Psoas muscle (tissue), 8 donors: ENCODE measurements around the gene ZNF14. TPM values are rescaled to one million over a fixed set of nuclear protein-coding genes. Genes with fewer than 3 reads are reported as not detected.
"Not testable (repeated sequence)": the region's sequence is repeated elsewhere in the genome, so short reads cannot be mapped to it uniquely, and the experiment has no call there.

Source experiments
- ATAC-seq, 4 donors: fragments of 200-7000 bp; cut with Tn5 transposase; one replicate each; pipeline ENCODE4 v1.9.1; 2020; ENCODE audit warnings: moderate library complexity in 3 of 4, mild to moderate bottlenecking in 2 of 4
- DNase-seq, 2 donors: peaks; one replicate each; pipeline ENCODE4 v3.0.0-alpha.2; 2020
- H3K27ac ChIP-seq: fragments of 200-600 bp; one replicate; pipeline ENCODE4 v1.8.0; 2022
- H3K27me3 ChIP-seq, 3 donors: fragments of 200-600 bp in 1 of 3; one replicate each; pipeline versions ENCODE4 v1.6.1 to v1.8.0; 2013 to 2022; ENCODE audit warnings: low read length in 2 of 3, mild to moderate bottlenecking in 2 of 3, moderate library complexity in 1 of 3; ENCODE audit not compliant: insufficient read depth in 3 of 3
- H3K36me3 ChIP-seq, 2 donors: fragments of 200-600 bp in 1 of 2; one replicate each; pipeline versions ENCODE4 v1.6.1 to v1.8.0; 2013 to 2022; ENCODE audit warnings: low read depth in 1 of 2, mild to moderate bottlenecking in 1 of 2, moderate library complexity in 1 of 2; ENCODE audit not compliant: insufficient read depth in 1 of 2
- H3K4me1 ChIP-seq: fragments of 200-600 bp; one replicate; pipeline ENCODE4 v1.8.0; 2022
- H3K4me3 ChIP-seq: fragments of 200-600 bp; one replicate; pipeline ENCODE4 v1.8.0; 2022; ENCODE audit warnings: mild to moderate bottlenecking
- H3K9me3 ChIP-seq: fragments of 200-600 bp; one replicate; pipeline ENCODE4 v1.8.0; 2022
- WGBS, 3 donors: extraction: QIAGEN DNeasy Blood & Tissue Kit; methylation state at CpG; one replicate each; pipeline versions ENCODE4 v1.1.6 to v1.1.7; 2013; 5-methylcytosine and 5-hydroxymethylcytosine counted together
- intact Hi-C, 2 donors: fragments of 100-400 bp; cut with DNase I; formaldehyde crosslinking; loops; one replicate each; pipeline versions ENCODE4 v1.11.0 to v1.14.2; 2022
- long read RNA-seq, 2 donors: library from polyadenylated mRNA; unstranded; transcript quantifications; one replicate each; pipeline ENCODE4 v2.0.0, GENCODE V29; 2021
- polyA plus RNA-seq, 3 donors: library from polyadenylated mRNA; stranded (reverse); fragments of 200-250 nt; gene quantifications; one replicate each; pipeline ENCODE4 v1.2.3, GENCODE V29; 2013
- total RNA-seq, 4 donors: library from RNA; stranded (reverse); fragmentation: NEBNext Ultra II Directional in 2 of 4; extraction: Animal tissue kit (Norgen Biotek cat#: 25700) in 2 of 4; gene quantifications; one replicate each; pipeline versions ENCODE4 v1.2.1 to v1.2.4, GENCODE V29; 2021 to 2023
- TF ChIP-seq, protein P1 (sequence below): fragments of 200-600 bp; IDR thresholded peaks from one replicate; pipeline ENCODE4 v1.8.0; 2022; ENCODE audit warnings: antibody characterized with exemption
- donor health status: healthy with polysubstance abuse.
- donor health status: DM: no; HTN: no; CAD: no; lungs with moderate emphysema.
- donor health status: Bipolar disorder and iron deficiency.
- donor health status: healthy.
- donor health status: DM: yes; HTN: yes; CAD: no.
- donor health status: DM: no; HTN: no; CAD: no.
- donor health status: DM: no; HTN: no; CAD: no.
- donor health status: DM: yes; HTN: yes; CAD: no.

Gene ZNF14
- total RNA-seq, result 1 to 10 TPM; 1.5 to 3.4 (median 2.1) TPM
- 1 to 10 TPM; 1.0 to 2.1 (median 1.7) TPM for polyA plus RNA-seq
- long read RNA-seq, donor 1, result 0 reads
- long read RNA-seq, donor 2, partial matches to known transcripts, result 0 of 3 reads
- long read RNA-seq, donor 2, other reads (novel, unspliced or antisense), result 0 of 3 reads

- DNase-seq (peak; percentile 90 to 94), ATAC-seq (peak; percentile 100)
- H3K4me1 ChIP-seq, result peaks cover 2% of the 10 kb centered on the region
- peak within 1 kb of the TSS; percentile 69 for H3K27ac ChIP-seq
- no peaks in the 10 kb centered on the region for H3K27me3 ChIP-seq
- TF ChIP-seq, protein P1, sequence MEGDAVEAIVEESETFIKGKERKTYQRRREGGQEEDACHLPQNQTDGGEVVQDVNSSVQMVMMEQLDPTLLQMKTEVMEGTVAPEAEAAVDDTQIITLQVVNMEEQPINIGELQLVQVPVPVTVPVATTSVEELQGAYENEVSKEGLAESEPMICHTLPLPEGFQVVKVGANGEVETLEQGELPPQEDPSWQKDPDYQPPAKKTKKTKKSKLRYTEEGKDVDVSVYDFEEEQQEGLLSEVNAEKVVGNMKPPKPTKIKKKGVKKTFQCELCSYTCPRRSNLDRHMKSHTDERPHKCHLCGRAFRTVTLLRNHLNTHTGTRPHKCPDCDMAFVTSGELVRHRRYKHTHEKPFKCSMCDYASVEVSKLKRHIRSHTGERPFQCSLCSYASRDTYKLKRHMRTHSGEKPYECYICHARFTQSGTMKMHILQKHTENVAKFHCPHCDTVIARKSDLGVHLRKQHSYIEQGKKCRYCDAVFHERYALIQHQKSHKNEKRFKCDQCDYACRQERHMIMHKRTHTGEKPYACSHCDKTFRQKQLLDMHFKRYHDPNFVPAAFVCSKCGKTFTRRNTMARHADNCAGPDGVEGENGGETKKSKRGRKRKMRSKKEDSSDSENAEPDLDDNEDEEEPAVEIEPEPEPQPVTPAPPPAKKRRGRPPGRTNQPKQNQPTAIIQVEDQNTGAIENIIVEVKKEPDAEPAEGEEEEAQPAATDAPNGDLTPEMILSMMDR, result no peak
- WGBS, 3 donors, result 0% methylated on average over 61 of the region's 61 CpGs
- peaks cover 2 to 19% of the 10 kb centered on the region in 2 donors for H3K36me3 ChIP-seq
- H3K4me3 ChIP-seq, result peak within 1 kb of the TSS; percentile 98
- intact Hi-C loops, result loop anchor here in 1 of 2 donors (5.0 kb wide), 2 partner anchors 44 to 66 kb away; partner anchors contain the start of gene ZNF101
- H3K9me3 ChIP-seq, result peaks cover 20% of the 10 kb centered on the region
Measured at GRCh38 chr19:19732579-19733501, at the start of gene ZNF14. Gene ZNF14 (minus strand): TSS chr19:19733112. CDS start chr19:19732958, 154 bp downstream.

- H3K36me3 ChIP-seq, H3K4me3 ChIP-seq, DNase-seq, H3K4me1 ChIP-seq, ATAC-seq, intact Hi-C loops, H3K9me3 ChIP-seq, H3K27ac ChIP-seq, H3K27me3 ChIP-seq: not testable (repeated sequence)
- 77 to 87% (median 84%) methylated on average over 6 of the region's 6 CpGs for WGBS, 3 donors
Measured at GRCh38 chr19:19781791-19782190, 48.9 kb upstream of the ZNF14 start.

- TF ChIP-seq, protein P1, result no peak
- DNase-seq (no peak), ATAC-seq (no peak)
- Histone ChIP-seq H3K4me1 (peaks cover 16% of the 10 kb centered on the region), H3K4me3 (no peak overlapping the region), H3K9me3 (no peaks in the 10 kb centered on the region), H3K27me3 (no peaks in the 10 kb centered on the region), H3K36me3 (no peaks in the 10 kb centered on the region), H3K27ac (no peak overlapping the region)
- intact Hi-C loops, result loop anchor here (5.0 kb wide), 3 partner anchors 46 to 116 kb away; partner anchors contain the start of genes ATP13A1 (in 1 of the 2), ZNF101 (in 1 of the 2) and ZNF14 (in 1 of the 2)
- WGBS, 3 donors, result 87 to 92% (median 87%) methylated on average over 2 of the region's 2 CpGs
Measured at GRCh38 chr19:19778666-19779065, 45.8 kb upstream of the ZNF14 start.

GRCh38 chr19:19777692-19778091, 44.8 kb upstream of the ZNF14 start:
- TF ChIP-seq, protein P1, result no peak
- Histone ChIP-seq H3K4me1 (peaks cover 16% of the 10 kb centered on the region), H3K4me3 (peak overlapping the region; percentile 83), H3K27ac (no peak overlapping the region), H3K9me3 (no peaks in the 10 kb centered on the region), H3K27me3 (no peaks in the 10 kb centered on the region), H3K36me3 (no peaks in the 10 kb centered on the region)
- ATAC-seq, result no peak
- intact Hi-C loops, result loop anchor here (2.0 to 5.0 kb wide), 4 partner anchors 43 to 115 kb away; partner anchors contain the start of genes ATP13A1 (in 1 of the 2), ZNF101 (in 1 of the 2), ZNF14 (in 1 of the 2) and ZNF506 (in 1 of the 2)
- DNase-seq, result no peak
- 75 to 81% (median 78%) methylated on average over 5 of the region's 5 CpGs for whole genome bisulfite sequencing, 3 donors
